ENCODE results near the gene BAZ2B. TPM values are rescaled to one million over a fixed set of nuclear protein-coding genes. Genes with fewer than 3 reads are reported as not detected.

The BAZ2B gene
- polyA plus RNA-seq, 2 of the 4 experiments (the other 2 are of a cell fraction): 19.6 to 50.6 TPM

GRCh38 chr2:159441182-159441581, 175.2 kb downstream of the BAZ2B start:
- Histone ChIP-seq H3K27ac (no peak overlapping the region), H3K4me1 (peaks cover 16% of the 10 kb centered on the region; the same call in 2 of the 3 replicates), H3K4me2 (no peak overlapping the region), H3K4me3 (no peak overlapping the region), H3K9me3 (no peaks in the 10 kb centered on the region)
- FAIRE-seq (no peak), ATAC-seq (no peak), DNase-seq (ENCODE audit: low read depth in 1 of 2, low spot score in 1 of 2) (no peak)
- 33% methylated on average over 1 of the region's 1 CpG for WGBS (ENCODE audit: missing lambda C conversion rate)
- ChIA-PET POLR2A (no interaction called here), CTCF (interaction anchor here (0.7 to 1.3 kb wide), 2 partner anchors 15 to 49 kb away, joined by 3 to 4 read pairs; no protein-coding TSS in a partner anchor)
- TF ChIP-seq PBX3 (IDR thresholded peaks at IDR 0.05) (no peak), HEYL (CRISPR knock-in tag; IDR thresholded peaks at IDR 0.05) (no peak), ZNF302 (CRISPR knock-in tag; IDR thresholded peaks at IDR 0.05) (no peak), CBX8 (IDR thresholded peaks at IDR 0.05) (no peak), MAX (IDR thresholded peaks at IDR 0.05) (no peak), KDM5A (IDR thresholded peaks at IDR 0.05) (no peak), HOXB13 (CRISPR knock-in tag; IDR thresholded peaks at IDR 0.05; ENCODE audit: low read depth) (no peak), E2F6 (IDR thresholded peaks at IDR 0.05; ENCODE audit: borderline replicate concordance, low read depth) (no peak), HOXB5 (CRISPR knock-in tag; IDR thresholded peaks at IDR 0.05) (no peak), ESRRA (IDR thresholded peaks at IDR 0.05; ENCODE audit: borderline replicate concordance, low read length) (no peak), ELK1 (IDR thresholded peaks at IDR 0.05; ENCODE audit: low read depth, low read length) (no peak), CHD2 (IDR thresholded peaks at IDR 0.05; ENCODE audit: low read length, partially characterized antibody) (no peak), TFCP2L1 (CRISPR knock-in tag; IDR thresholded peaks at IDR 0.05) (no peak), FOSL2 (IDR thresholded peaks at IDR 0.05) (no peak), FOSL2 (CRISPR knock-in tag; IDR thresholded peaks at IDR 0.05) (no peak), POLR2AphosphoS2 (conservative IDR thresholded peaks at IDR 0.05; ENCODE audit: low read length) (no peak), KDM1A (IDR thresholded peaks at IDR 0.05; ENCODE audit: low read depth) (no peak), BHLHE40 (IDR thresholded peaks at IDR 0.05; ENCODE audit: low read depth, low read length) (no peak), PHF8 (IDR thresholded peaks at IDR 0.05; ENCODE audit: borderline replicate concordance, low read depth) (no peak), TP53 (CRISPR knock-in tag; IDR thresholded peaks at IDR 0.05) (no peak), ZFP36 (IDR thresholded peaks at IDR 0.05; ENCODE audit: borderline replicate concordance, partially characterized antibody) (no peak)

- ChIA-PET POLR2A (no interaction called here), CTCF (no interaction called here)
- Histone ChIP-seq H3K27ac (no peak overlapping the region), H3K4me3 (no peak overlapping the region), H3K4me1 (peaks cover 16% of the 10 kb centered on the region; the same call in 2 of the 3 replicates), H3K9me3 (no peaks in the 10 kb centered on the region), H3K4me2 (no peak overlapping the region; the same call in 2 of the 3 replicates)
- DNase-seq (ENCODE audit: low read depth in 1 of 2, low spot score in 1 of 2): no peak
- no peak for FAIRE-seq
- ATAC-seq: no peak
- TF ChIP-seq SMC3 (IDR thresholded peaks at IDR 0.05): no peak
- no peak for TF ChIP-seq EHMT2 (IDR thresholded peaks at IDR 0.05; ENCODE audit: low read depth)
- TF ChIP-seq HMGXB4 (CRISPR knock-in tag; IDR thresholded peaks at IDR 0.05; ENCODE audit: borderline replicate concordance): no peak
- no peak for TF ChIP-seq HDAC2 (IDR thresholded peaks at IDR 0.05)
These were observed 176.9 kb downstream of the BAZ2B start for GRCh38 chr2:159439421-159439820.

Measured in A549 (cell line).